Fibroblast of pulmonary artery (primary cell): ENCODE measurements around the gene TNP1.

Source experiments
- DNase-seq: peaks from one replicate; pipeline ENCODE4 v3.0.0-alpha.2; 2010; ENCODE audit warnings: low read depth
- H3K4me3 ChIP-seq: replicated peaks from 2 replicates; pipeline ENCODE4 v1.5.1; 2011; ENCODE audit warnings: low read depth, mild to moderate bottlenecking, control low read depth, low read length, moderate library complexity
- CTCF ChIP-seq: IDR thresholded peaks from 2 replicates; pipeline ENCODE4 v1.5.1; 2011; ENCODE audit warnings: mild to moderate bottlenecking, control low read depth, low read length, inconsistent platforms; ENCODE audit errors: missing control alignments

Gene TNP1, protein sequence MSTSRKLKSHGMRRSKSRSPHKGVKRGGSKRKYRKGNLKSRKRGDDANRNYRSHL

GRCh38 chr2:216859944-216860343 is at the start of gene TNP1:
Gene TNP1, minus strand, starts transcription at chr2:216860064. Its CDS starts 30 bp downstream, at chr2:216860034.
- H3K4me3 ChIP-seq, result no peak within 1 kb of the TSS
- TF ChIP-seq CTCF, result no peak
- no peak for DNase-seq

GRCh38 chr2:216908300-216908699 is 48.4 kb upstream of the TNP1 start:
- no peak overlapping the region for H3K4me3 ChIP-seq
- no peak for DNase-seq
- no peak for TF ChIP-seq CTCF

DNA sequence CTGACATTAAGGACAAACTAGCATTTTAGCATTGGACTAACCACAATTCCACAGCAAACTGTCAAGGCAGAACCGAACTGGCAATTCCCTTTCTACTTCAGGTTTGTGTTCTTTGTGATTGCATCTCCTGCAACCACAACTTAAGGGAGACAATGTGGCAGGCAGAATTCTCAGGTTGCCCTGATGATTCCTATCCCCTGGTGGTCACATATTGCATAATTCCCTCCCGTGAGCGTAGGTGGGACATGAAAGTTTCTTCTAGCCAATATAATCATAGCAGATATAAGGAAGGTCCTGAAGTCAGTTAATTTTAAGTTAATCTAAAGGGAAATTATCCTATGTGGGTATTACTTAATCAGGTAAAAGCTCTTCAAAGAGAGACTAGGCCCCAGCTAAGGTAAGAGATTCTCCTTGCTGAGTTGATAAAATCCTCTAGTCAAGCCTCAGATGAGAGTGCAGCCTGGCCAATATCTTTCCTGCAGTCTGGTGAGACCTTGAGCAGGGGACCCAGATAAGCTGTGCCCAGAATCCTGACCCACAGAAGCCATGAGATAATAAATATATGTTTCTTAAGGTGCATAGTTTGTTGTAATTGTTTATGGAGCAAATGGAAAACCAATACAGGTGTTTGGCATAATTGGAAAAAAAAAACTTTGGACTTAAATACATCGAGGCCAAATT is 45.9 kb upstream of the TNP1 start:
- no peak for TF ChIP-seq CTCF
- H3K4me3 ChIP-seq, result no peak overlapping the region
- no peak for DNase-seq

DNA sequence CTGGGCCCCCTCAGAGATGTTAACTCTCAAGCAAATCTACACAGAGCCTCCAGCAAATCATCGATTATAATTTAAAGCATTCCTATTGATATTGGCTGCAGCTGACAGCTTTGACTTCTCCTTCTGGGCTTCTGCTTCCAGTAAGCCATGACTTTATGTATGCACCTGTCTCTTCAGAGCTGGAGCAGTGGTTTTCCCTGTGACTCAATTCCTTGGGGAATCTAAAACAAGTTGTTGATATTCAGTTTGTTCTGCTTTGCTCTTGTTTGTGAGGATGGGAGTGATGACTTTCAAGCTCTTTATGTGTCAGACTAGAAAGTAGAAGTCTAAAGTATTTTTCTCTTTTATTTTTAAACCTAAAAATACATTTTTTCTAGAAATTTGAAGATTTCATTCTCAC is 45.1 kb upstream of the TNP1 start:
- no peak for TF ChIP-seq CTCF
- DNase-seq, result no peak
- H3K4me3 ChIP-seq, result no peak overlapping the region

DNA sequence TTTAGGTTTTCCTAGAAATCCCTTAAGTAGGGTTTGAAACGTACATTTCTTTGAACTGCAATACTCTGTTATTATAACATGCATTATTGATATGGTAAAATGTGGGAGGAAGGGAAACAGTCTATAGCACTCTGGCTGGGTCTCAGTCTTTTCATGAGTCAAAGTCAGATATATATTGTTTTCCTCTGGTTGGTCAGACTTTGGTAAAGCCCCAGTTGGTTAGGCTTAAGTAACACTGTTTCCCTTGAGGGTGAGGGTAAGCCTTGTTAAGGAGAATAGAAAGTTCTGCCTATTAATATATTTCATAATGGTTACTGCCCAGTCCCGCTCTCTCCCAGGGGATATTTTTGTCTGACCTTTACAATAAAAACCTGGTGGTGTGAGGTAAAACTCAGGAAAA is 44.7 kb upstream of the TNP1 start:
- DNase-seq, result no peak
- H3K4me3 ChIP-seq, result no peak overlapping the region
- no peak for TF ChIP-seq CTCF

GRCh38 chr2:216903470-216903869 is 43.6 kb upstream of the TNP1 start:
- TF ChIP-seq CTCF, result no peak
- no peak for DNase-seq
- no peak overlapping the region for H3K4me3 ChIP-seq

DNA sequence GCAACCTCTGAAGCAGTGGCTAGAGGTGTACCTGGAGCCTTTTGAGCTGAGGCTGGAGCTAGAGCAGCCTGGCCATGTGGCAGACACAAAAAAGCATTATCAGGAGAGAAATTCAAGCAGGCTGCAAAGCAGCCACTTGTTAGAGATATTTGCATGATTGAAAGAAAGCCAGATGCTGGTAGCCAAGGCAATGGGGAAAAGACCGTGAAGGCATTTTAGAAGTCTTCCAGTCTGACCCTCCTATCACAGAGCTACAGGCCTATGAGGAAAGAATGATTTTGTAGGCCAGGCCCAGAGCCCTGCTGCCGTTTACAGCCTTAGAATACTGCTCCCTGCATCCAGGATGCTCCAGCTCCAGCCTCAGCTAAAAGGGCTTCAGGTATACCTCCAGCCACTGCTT is 41.4 kb upstream of the TNP1 start:
- TF ChIP-seq CTCF, result no peak
- no peak overlapping the region for H3K4me3 ChIP-seq
- no peak for DNase-seq
